ENCODE results near the gene SMIM41.

Gene SMIM41

DNA sequence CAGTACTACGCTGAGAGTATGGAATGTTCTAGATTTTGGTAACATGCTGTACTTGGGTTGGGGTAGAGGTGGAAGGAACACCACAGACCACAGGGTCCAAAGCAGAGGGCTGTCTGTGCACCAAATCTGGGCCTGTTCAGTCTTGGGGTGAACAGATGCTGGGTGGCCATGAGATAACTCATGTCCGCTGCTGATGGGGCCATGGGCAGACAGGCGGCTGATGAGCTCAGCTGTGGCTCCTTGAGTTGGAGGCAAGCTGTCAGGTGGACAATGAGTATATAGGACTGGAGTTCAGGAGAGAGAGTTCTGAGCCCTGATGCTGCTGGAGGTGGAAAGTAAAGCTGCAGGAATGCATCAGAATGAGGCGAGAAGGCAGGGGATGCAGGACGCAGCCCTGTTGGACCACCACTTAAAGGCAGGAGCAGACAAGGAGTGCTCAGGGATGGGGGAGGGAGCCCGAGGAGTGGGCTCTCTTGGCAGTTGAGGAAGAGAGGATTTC lies 6.2 kb downstream of the SMIM41 start:
- ChIA-PET POLR2A (ENCODE audit: low non-redundant PET) (no interaction called here), CTCF (interaction anchor here (0.6 to 5.6 kb wide), 3 partner anchors 29 to 60 kb away, joined by 3 to 32 read pairs (median 4); no protein-coding TSS in a partner anchor)
- TF ChIP-seq, protein P1, sequence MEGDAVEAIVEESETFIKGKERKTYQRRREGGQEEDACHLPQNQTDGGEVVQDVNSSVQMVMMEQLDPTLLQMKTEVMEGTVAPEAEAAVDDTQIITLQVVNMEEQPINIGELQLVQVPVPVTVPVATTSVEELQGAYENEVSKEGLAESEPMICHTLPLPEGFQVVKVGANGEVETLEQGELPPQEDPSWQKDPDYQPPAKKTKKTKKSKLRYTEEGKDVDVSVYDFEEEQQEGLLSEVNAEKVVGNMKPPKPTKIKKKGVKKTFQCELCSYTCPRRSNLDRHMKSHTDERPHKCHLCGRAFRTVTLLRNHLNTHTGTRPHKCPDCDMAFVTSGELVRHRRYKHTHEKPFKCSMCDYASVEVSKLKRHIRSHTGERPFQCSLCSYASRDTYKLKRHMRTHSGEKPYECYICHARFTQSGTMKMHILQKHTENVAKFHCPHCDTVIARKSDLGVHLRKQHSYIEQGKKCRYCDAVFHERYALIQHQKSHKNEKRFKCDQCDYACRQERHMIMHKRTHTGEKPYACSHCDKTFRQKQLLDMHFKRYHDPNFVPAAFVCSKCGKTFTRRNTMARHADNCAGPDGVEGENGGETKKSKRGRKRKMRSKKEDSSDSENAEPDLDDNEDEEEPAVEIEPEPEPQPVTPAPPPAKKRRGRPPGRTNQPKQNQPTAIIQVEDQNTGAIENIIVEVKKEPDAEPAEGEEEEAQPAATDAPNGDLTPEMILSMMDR (conservative IDR thresholded peaks at IDR 0.05; ENCODE audit: low read depth): no peak
- no peak for DNase-seq (ENCODE audit: low spot score)
- no peak overlapping the region for H3K27ac ChIP-seq

DNA sequence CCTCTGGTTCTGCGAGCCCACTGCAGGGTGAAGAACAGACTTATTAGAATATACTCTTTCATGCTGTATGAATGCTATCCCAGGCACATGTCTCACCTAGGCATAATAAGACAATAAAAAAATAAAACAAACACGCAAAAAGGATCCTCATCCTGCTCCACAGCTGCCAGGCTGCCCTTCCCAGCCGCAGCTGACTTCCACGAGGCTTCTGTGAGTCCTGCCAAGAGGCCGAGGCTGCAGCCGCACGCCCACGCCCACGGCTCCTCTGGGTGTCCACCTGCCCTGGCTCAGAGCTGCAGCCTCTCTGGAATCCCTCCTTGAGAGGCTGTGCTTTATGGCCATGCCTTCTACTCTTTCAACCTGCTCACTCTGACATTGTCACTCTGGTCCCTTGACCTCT lies 6.9 kb downstream of the SMIM41 start:
- DNase-seq (ENCODE audit: low spot score): no peak
- ChIA-PET POLR2A (ENCODE audit: low non-redundant PET) (no interaction called here), CTCF (interaction anchor here (0.6 to 5.6 kb wide), 2 partner anchors 61 to 906 kb away, joined by 5 to 32 read pairs; no protein-coding TSS in a partner anchor)
- H3K27ac ChIP-seq: no peak overlapping the region
- TF ChIP-seq, protein P1 (conservative IDR thresholded peaks at IDR 0.05; ENCODE audit: low read depth): no peak

DNA sequence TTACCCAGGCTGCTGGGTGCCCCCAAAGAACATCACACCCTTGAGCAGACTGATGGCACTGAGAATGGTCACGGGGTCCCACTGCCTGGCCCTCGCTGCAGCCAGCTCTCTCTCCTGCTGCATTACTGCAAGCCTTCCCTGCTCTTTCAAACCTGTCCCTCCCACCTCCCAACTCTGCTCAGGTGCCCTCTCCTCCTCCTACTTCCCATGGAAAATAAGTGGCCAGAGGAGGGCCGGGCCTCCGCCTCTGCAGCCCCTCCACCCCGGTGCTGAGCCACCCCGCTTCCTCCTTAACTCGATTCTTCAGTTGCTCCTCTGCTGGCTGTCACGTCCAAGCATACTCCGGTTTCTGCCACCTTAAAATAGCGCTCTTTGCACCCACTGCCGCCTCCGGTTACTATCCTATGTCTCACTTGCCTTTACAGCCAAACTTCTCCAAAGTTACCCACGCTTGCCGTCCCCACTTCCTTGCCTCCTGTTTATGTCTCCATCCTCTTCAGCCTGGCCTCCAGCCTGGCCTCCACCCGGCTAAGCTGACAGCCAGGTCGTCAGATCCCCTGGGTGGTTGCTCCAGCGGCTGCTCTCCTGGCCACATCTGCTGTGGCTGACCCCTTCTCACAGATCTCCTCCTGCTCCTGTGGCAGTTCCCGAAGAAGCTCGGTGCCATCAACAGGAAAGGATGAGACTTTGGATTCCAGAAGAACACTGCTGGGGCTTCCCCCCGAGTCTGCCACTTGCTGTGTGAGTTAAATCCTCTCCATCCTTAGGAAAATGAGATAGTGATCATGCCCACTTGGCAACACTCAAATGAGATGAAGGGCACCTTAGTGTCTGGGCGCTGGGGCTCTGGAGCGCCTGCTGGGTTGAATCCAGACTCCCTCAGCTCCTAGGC lies 7.7 kb downstream of the SMIM41 start:
- H3K27ac ChIP-seq: no peak overlapping the region
- ChIA-PET CTCF (interaction anchor here (0.6 to 5.6 kb wide), 3 partner anchors 61 to 905 kb away, joined by 5 to 32 read pairs (median 6); no protein-coding TSS in a partner anchor), POLR2A (ENCODE audit: low non-redundant PET) (no interaction called here)
- TF ChIP-seq, protein P1 (conservative IDR thresholded peaks at IDR 0.05; ENCODE audit: low read depth): no peak
- no peak for DNase-seq (ENCODE audit: low spot score)

DNA sequence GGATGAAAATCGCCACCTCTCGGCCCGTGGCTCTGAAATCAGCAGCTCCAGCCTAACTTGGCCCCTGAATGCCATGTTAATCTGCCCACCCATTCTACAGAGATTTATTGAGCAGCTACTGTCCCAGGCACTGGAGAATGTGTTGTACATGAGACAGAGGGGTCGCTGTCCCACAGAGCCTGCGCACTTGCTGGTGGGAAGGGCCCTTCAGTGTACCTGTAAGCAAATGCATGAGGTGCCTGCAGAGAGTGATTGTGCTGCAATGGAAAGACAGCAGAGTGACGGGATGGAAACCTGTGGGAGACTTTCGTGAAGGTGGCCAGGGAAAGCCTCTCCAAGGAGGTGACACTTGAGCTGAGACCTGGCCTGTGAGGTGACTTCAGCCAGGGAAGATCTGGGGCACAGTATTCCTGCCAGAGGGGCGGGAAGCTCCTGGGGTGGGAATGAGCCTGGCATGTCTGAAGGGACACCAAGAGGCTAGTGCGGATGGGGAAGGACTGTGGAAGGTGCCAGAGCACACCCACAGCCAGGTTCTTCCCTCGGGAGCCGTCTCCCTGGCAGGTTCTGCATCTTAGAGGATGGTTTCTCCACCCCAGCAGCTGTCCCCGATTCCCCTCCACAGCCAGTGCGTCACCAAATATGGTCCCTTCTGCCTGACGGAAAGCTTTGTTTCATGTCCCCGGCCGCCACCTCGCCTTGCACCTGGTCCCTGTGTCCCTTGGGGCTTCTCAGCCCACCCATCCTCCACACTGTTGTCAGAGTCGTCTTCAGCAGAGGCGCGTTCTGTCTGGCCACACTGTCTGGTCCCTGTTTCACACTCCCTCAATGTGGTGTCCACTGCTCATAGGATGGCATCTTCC lies 8.7 kb downstream of the SMIM41 start:
- H3K27ac ChIP-seq: no peak overlapping the region
- ChIA-PET POLR2A (ENCODE audit: low non-redundant PET) (no interaction called here), CTCF (interaction anchor here (0.5 to 5.6 kb wide), 3 partner anchors 57 to 65 kb away, joined by 3 to 32 read pairs (median 6); no protein-coding TSS in a partner anchor)
- DNase-seq (ENCODE audit: low spot score): no peak
- TF ChIP-seq, protein P1 (conservative IDR thresholded peaks at IDR 0.05; ENCODE audit: low read depth): no peak

DNA sequence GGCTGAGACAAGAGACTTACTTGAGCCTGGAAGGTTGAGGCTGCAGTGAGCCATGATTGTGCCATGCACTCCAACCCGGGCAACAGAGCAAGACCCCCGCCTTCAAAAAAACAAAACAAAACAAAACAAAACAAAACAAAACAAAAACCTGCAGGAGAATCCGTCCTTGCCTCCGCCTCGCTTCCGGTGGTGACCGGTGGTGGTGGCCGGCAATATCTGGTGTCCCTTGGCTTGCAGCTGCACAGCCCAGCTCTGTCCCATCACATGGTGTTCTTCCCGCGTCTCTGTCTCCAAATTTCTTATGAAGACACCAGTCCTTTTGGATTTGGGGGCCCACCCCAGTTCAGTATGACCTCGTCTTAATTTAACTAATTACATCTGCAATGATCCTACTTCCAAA lies 10.0 kb downstream of the SMIM41 start:
- TF ChIP-seq, protein P1 (conservative IDR thresholded peaks at IDR 0.05; ENCODE audit: low read depth): no peak
- ChIA-PET POLR2A (ENCODE audit: low non-redundant PET) (no interaction called here), CTCF (interaction anchor here (0.6 to 5.6 kb wide), 2 partner anchors 9 to 64 kb away, joined by 3 to 32 read pairs; no protein-coding TSS in a partner anchor)
- no peak for DNase-seq (ENCODE audit: low spot score)
- no peak overlapping the region for H3K27ac ChIP-seq

DNA sequence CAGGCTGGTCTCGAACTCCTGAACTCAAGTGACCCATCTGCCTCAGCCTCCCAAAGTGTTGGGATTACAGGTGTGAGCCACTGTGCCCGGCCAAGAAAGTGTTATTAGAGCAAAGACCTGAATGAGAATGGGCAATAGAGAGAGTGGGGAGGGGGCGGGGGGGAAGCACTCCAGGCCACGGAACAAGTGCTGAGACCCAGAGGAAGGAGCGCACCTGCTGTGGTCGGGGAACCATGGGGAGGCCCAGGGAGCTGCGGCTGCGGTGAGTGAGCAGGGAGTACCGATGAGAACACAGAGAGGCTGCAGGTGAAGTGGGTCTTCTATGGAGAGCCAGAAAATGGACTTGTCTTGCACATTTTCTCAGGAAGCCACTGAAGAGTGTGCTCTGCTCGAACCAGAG lies 10.8 kb downstream of the SMIM41 start:
- ChIA-PET CTCF (interaction anchor here (1.5 kb wide), 1 partner anchor 65 kb away, joined by 6 read pairs; no protein-coding TSS in a partner anchor), POLR2A (ENCODE audit: low non-redundant PET) (no interaction called here)
- TF ChIP-seq, protein P1 (conservative IDR thresholded peaks at IDR 0.05; ENCODE audit: low read depth): no peak
- H3K27ac ChIP-seq: no peak overlapping the region
- no peak for DNase-seq (ENCODE audit: low spot score)

Measured in RWPE1 (cell line).